ENCODE measurements around the gene SNW1. TPM values are rescaled to one million over a fixed set of nuclear protein-coding genes. Genes with fewer than 3 reads are reported as not detected.

Gene SNW1
- total RNA-seq, 1 experiment from 2014 or later, result 67.0 TPM

DNA sequence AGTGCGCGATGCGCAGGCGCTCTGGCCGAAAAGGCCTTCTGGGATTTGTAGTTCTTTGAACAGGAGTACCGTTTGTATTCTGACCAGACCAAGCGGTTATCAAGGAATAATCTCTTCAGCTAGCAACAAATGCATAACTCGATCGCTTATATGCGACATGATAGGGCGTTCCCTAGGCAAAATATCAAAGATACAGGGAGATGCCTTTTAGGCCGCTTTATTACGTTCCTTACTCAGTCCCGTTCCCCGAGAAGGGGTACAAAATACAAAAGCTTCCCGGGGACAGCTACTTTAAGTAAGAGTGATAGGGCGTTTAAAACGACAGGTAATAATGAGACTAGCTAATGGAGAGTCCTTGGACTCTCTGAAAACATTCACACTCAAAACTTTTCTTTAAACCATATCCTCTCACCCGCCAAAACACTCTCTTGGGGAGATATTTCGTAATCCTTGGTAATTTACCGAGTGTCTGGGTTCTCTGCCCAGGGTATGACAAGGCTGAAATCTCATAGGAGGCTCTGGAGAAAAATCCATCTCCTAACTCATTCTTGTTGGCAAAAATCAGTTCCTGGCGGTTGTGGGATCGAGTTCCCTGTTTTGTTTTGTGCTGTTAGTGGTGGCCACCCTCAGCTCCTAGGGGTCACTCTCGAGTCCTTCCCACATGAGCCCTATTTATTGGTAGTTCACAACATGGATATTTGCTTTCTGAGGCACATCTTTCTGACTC, 412 bp upstream of the SNW1 start:
- in situ Hi-C loops (cut with HindIII; ENCODE audit: low pct_unique_long_range_greater_than_20kb, low sequenced_read_pairs) (no loop called here), intact Hi-C loops (cut with micrococcal nuclease; ENCODE audit: unreplicated experiment) (no loop called here)
- peak overlapping the region; percentile 71 to 94 for H3K4me3 ChIP-seq (ENCODE audit: low read depth in 2 of 2, low read length in 2 of 2)
- peak; percentile 79 for DNase-seq (ENCODE audit: low read depth, low spot score)
- BruUV-seq (replicated peaks), result TSS peak; percentile 89
- ChIA-PET POLR2A (interaction anchor here (0.6 kb wide), 1 partner anchor 49 kb away, joined by 5 read pairs; no protein-coding TSS in a partner anchor), CTCF (interaction anchor here (0.8 kb wide), 1 partner anchor 218 kb away, joined by 3 read pairs; no protein-coding TSS in a partner anchor)
- peak overlapping the region; percentile 95 for H3K27ac ChIP-seq (ENCODE audit: low read length)
- peaks cover 3% of the 10 kb centered on the region; the same call in 1 of the 2 replicates for H3K36me3 ChIP-seq (ENCODE audit: control insufficient read depth, insufficient read depth, low read length)
- ATAC-seq, result peak; percentile 64
- peaks cover 4% of the 10 kb centered on the region; the same call in 1 of the 2 replicates for H3K4me1 ChIP-seq (ENCODE audit: control insufficient read depth, insufficient read depth, low read length)
- H3K9me3 ChIP-seq (ENCODE audit: control insufficient read depth, insufficient read depth, low read depth, low read length), result no peaks in the 10 kb centered on the region
- H3K27me3 ChIP-seq (ENCODE audit: control insufficient read depth, insufficient read depth, low read length), result no peaks in the 10 kb centered on the region
- TF ChIP-seq SIN3A (IDR thresholded peaks at IDR 0.05; ENCODE audit: borderline replicate concordance, insufficient read depth, low read depth, low read length), result no peak
- TF ChIP-seq, protein P1, sequence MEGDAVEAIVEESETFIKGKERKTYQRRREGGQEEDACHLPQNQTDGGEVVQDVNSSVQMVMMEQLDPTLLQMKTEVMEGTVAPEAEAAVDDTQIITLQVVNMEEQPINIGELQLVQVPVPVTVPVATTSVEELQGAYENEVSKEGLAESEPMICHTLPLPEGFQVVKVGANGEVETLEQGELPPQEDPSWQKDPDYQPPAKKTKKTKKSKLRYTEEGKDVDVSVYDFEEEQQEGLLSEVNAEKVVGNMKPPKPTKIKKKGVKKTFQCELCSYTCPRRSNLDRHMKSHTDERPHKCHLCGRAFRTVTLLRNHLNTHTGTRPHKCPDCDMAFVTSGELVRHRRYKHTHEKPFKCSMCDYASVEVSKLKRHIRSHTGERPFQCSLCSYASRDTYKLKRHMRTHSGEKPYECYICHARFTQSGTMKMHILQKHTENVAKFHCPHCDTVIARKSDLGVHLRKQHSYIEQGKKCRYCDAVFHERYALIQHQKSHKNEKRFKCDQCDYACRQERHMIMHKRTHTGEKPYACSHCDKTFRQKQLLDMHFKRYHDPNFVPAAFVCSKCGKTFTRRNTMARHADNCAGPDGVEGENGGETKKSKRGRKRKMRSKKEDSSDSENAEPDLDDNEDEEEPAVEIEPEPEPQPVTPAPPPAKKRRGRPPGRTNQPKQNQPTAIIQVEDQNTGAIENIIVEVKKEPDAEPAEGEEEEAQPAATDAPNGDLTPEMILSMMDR (IDR thresholded peaks at IDR 0.05), result peak; percentile 69

DNA sequence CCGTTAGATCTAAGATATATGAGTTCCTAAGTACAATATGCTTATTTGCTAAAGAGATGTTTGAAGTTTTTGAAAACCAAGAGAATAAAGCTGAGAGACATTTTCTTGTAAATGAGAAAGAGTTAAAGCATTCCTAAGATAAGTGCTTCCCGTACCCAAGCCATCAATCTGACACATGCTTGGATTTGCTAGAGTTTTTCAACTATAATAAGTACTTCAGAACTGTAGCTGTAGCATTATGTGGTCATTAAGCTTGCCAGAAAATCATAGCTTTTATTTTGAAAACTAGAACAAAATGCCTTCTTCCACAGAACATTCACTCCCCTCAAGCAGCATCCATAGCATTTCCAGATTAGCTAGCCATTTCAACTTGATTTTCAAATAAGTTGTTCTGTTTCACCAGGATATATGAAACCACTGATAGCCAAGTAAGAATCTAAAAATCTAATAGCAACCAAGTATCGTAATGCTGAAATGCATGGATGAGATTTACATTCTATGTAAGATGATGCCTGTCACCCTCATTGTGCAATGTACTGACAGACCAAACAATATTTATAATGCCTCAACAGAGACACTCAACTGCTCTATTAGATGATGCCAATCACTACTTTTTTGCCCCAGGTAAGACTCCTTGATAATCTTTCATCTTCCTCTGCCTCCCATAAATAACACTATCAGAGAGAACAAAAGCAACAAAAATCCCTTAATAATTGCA, 8.0 kb downstream of the SNW1 start:
- DNase-seq (ENCODE audit: low read depth, low spot score) (no peak), ATAC-seq (no peak)
- Histone ChIP-seq H3K4me3 (ENCODE audit: low read depth in 2 of 2, low read length in 2 of 2) (no peak overlapping the region), H3K9me3 (ENCODE audit: control insufficient read depth, insufficient read depth, low read depth, low read length) (no peaks in the 10 kb centered on the region), H3K4me1 (ENCODE audit: control insufficient read depth, insufficient read depth, low read length) (no peaks in the 10 kb centered on the region), H3K27me3 (ENCODE audit: control insufficient read depth, insufficient read depth, low read length) (no peaks in the 10 kb centered on the region), H3K27ac (ENCODE audit: low read length) (no peak overlapping the region), H3K36me3 (ENCODE audit: control insufficient read depth, insufficient read depth, low read length) (peaks cover 26% of the 10 kb centered on the region)
- TF ChIP-seq SIN3A (IDR thresholded peaks at IDR 0.05; ENCODE audit: borderline replicate concordance, insufficient read depth, low read depth, low read length) (no peak), TCF7L2 (IDR thresholded peaks at IDR 0.05; ENCODE audit: low read depth, low read length) (no peak), POLR2AphosphoS5 (IDR thresholded peaks at IDR 0.05; ENCODE audit: low read depth, low read length) (no peak)
- TF ChIP-seq, protein P2, sequence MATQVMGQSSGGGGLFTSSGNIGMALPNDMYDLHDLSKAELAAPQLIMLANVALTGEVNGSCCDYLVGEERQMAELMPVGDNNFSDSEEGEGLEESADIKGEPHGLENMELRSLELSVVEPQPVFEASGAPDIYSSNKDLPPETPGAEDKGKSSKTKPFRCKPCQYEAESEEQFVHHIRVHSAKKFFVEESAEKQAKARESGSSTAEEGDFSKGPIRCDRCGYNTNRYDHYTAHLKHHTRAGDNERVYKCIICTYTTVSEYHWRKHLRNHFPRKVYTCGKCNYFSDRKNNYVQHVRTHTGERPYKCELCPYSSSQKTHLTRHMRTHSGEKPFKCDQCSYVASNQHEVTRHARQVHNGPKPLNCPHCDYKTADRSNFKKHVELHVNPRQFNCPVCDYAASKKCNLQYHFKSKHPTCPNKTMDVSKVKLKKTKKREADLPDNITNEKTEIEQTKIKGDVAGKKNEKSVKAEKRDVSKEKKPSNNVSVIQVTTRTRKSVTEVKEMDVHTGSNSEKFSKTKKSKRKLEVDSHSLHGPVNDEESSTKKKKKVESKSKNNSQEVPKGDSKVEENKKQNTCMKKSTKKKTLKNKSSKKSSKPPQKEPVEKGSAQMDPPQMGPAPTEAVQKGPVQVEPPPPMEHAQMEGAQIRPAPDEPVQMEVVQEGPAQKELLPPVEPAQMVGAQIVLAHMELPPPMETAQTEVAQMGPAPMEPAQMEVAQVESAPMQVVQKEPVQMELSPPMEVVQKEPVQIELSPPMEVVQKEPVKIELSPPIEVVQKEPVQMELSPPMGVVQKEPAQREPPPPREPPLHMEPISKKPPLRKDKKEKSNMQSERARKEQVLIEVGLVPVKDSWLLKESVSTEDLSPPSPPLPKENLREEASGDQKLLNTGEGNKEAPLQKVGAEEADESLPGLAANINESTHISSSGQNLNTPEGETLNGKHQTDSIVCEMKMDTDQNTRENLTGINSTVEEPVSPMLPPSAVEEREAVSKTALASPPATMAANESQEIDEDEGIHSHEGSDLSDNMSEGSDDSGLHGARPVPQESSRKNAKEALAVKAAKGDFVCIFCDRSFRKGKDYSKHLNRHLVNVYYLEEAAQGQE (IDR thresholded peaks at IDR 0.05; ENCODE audit: insufficient read depth in 1 of 2, low read depth in 2 of 2, low read length in 1 of 2), result no peak
- TF ChIP-seq, protein P1 (IDR thresholded peaks at IDR 0.05), result no peak
- no TSS peak for BruUV-seq (replicated peaks)
- intact Hi-C loops (cut with micrococcal nuclease; ENCODE audit: unreplicated experiment) (no loop called here), in situ Hi-C loops (cut with HindIII; ENCODE audit: low pct_unique_long_range_greater_than_20kb, low sequenced_read_pairs) (no loop called here)
- CTCF ChIA-PET, result interaction anchor here (0.5 kb wide), 1 partner anchor 19 kb away, joined by 3 read pairs; no protein-coding TSS in a partner anchor
- POLR2A ChIA-PET, result no interaction called here

Measured in Panc1 (cell line).